GM06990 (cell line): ENCODE data around the gene PTPRD.

Source experiments
- DNase-seq: peaks from one replicate; pipeline ENCODE4 v3.0.0-alpha.2; 2011; ENCODE audit not compliant: insufficient read length; ENCODE audit errors: extremely low read depth
- H3K27me3 ChIP-seq: replicated peaks from 2 replicates; pipeline ENCODE4 v1.6.0; 2011; ENCODE audit warnings: low read length; ENCODE audit not compliant: control insufficient read depth, insufficient read depth
- H3K36me3 ChIP-seq: 2 replicates; pipeline ENCODE4 v1.5.1; 2011; ENCODE audit warnings: low read length; ENCODE audit not compliant: control insufficient read depth, insufficient read depth
- H3K4me3 ChIP-seq: replicated peaks from 2 replicates; pipeline ENCODE4 v1.5.1; 2011; ENCODE audit warnings: low read depth, mild to moderate bottlenecking, control low read depth, low read length
- CTCF ChIP-seq: IDR thresholded peaks from 2 replicates; pipeline ENCODE4 v1.5.1; 2011; ENCODE audit warnings: low read length, control low read depth, mild to moderate bottlenecking, inconsistent platforms; ENCODE audit not compliant: insufficient read depth, poor library complexity, severe bottlenecking

Gene PTPRD

GRCh38 chr9:9041756-9042155 is 1571.0 kb downstream of the PTPRD start:
- no peak for TF ChIP-seq CTCF
- H3K4me3 ChIP-seq, result no peak overlapping the region
- DNase-seq, result no peak
- H3K36me3 ChIP-seq, result no peaks in the 10 kb centered on the region
- H3K27me3 ChIP-seq, result no peaks in the 10 kb centered on the region

GRCh38 chr9:9033022-9033421 is 1579.8 kb downstream of the PTPRD start:
- DNase-seq, result no peak
- Histone ChIP-seq H3K27me3 (no peaks in the 10 kb centered on the region), H3K4me3 (no peak overlapping the region), H3K36me3 (no peaks in the 10 kb centered on the region)
- TF ChIP-seq CTCF, result no peak

- no peak for TF ChIP-seq CTCF
- H3K4me3 ChIP-seq, result no peak overlapping the region
- no peaks in the 10 kb centered on the region for H3K27me3 ChIP-seq
- H3K36me3 ChIP-seq, result no peaks in the 10 kb centered on the region
- no peak for DNase-seq
Measured at GRCh38 chr9:9016597-9016996, 1596.2 kb downstream of the PTPRD start.

GRCh38 chr9:9004810-9005209 is 1608.0 kb downstream of the PTPRD start:
- Histone ChIP-seq H3K27me3 (no peaks in the 10 kb centered on the region), H3K4me3 (no peak overlapping the region), H3K36me3 (no peaks in the 10 kb centered on the region)
- no peak for TF ChIP-seq CTCF
- no peak for DNase-seq

- no peak for TF ChIP-seq CTCF
- DNase-seq, result no peak
- H3K27me3 ChIP-seq, result no peaks in the 10 kb centered on the region
Measured at GRCh38 chr9:9002826-9003583, 1609.8 kb downstream of the PTPRD start.

GRCh38 chr9:8980496-8981013 is 1632.2 kb downstream of the PTPRD start:
- Histone ChIP-seq H3K27me3 (no peaks in the 10 kb centered on the region), H3K4me3 (no peak overlapping the region), H3K36me3 (no peaks in the 10 kb centered on the region)
- no peak for TF ChIP-seq CTCF
- no peak for DNase-seq

More at GRCh38 chr9:9002826-9003583, 1609.8 kb downstream of the PTPRD start:
- H3K36me3 ChIP-seq, result no peaks in the 10 kb centered on the region
- no peak overlapping the region for H3K4me3 ChIP-seq
